NCI-H2081 treated with DMSO at 0.1 percent for 48 hours (cell line): ENCODE results near the gene ZNF683.

Experiments used
- DNase-seq: peaks from one replicate; lab custom pipeline; 2025; lab: John Stamatoyannopoulos, UW

ZNF683 gene

DNA sequence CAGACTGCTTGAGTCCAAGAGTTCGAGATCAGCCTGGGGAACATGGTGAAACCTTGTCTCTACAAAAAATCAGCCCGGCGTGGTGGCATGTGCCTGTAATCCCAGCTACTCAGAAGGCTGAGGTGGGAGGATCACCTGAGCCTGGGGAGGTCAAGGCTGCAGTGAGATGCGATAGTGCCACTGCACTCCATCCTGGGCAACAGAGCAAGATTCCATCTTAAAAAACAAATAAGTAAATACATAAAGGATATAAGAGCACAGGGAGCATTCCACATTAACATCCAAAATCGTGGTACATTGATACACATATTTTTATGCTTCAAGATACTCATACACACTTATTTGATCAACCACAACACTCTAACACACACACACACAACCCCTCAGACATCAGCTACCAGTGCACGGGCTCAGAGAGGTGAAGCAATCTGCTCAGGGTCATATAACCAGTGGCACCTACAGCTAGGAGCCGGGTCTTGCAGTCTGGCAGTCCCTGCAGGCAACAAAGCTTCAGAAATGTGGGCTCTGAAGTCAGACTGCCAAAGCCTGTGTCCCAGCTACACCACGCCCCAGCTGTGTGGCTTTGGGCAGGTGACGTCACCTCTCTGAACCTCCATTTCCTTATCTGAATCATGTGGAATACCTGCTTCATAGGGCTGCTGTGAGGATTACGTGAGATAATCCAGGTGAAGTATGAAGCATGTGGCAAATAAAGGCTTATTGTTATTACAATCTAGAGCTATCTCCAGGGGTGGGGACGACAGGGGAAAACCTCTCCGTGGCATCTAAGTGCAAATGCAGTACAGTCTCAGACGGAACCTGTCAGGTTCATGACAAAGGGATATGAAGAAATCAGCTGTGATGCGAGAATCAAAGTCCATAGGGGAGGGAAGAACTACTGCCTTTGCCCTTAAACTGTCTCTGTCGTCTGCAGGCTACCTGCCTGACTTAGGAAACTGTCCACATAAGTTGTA lies 13.9 kb downstream of the ZNF683 start:
- DNase-seq, result no peak

DNA sequence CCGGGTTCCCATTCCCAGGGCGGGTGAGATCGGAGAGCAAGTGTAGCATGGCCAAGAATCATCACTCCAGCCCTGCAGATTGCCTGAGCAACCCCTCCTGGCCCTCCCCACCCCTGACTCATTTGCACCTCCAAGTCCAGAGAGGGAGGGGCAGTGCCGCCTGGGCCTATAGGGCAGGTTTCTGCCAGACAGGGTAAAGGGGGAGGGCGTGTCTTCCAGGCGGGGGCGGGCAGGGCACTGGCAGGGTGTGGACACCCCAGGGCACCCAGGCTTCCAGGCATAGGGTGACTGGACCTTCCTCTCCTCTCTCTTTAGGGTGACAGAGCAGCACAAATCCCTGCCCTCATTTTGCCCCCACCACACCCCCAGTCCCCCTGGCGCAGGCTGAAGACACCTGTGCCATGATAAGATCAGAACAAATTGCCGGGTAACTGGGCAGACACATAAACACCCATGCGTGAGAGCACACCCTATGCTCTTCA lies 15.4 kb downstream of the ZNF683 start:
- no peak for DNase-seq

DNA sequence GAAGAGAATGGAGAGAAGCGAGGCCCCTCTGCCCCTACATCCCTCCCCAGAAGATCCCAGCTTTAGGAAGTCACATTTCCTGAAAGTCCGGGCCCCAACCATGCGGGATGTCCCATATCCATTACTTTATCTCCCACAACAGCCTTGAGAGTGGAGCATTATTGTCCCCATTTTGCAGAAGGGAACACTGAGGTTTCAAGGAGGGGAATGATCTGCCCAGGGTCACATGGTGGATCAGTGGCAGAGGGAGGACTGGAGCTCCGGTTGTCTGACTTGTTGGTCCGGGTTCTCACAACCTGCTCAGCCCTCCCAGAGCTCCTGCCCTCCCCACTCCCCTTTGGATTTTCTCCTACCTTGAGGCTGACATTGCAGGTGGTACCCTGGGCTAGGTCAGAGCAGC lies 16.4 kb downstream of the ZNF683 start:
- DNase-seq, result no peak

DNA sequence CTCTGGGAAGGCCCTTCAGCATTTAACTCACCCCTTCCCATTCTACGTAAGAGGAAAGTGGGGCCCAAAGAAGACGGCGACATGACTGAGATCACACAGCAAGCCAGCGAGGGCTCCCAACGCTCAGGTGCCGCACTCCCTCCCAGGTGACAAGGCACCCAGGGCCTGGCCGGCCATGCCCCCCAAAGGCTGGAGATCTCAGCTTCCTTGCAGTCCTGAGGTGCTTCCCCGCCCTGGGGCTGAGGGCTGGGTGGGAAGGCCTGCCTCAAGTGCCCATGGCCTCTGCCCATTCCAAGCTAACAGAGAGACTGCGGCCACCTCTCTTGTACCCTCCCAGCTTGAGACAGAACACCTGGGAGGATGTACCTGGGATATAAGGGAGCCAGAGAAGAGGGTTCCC lies 17.6 kb downstream of the ZNF683 start:
- no peak for DNase-seq

DNA sequence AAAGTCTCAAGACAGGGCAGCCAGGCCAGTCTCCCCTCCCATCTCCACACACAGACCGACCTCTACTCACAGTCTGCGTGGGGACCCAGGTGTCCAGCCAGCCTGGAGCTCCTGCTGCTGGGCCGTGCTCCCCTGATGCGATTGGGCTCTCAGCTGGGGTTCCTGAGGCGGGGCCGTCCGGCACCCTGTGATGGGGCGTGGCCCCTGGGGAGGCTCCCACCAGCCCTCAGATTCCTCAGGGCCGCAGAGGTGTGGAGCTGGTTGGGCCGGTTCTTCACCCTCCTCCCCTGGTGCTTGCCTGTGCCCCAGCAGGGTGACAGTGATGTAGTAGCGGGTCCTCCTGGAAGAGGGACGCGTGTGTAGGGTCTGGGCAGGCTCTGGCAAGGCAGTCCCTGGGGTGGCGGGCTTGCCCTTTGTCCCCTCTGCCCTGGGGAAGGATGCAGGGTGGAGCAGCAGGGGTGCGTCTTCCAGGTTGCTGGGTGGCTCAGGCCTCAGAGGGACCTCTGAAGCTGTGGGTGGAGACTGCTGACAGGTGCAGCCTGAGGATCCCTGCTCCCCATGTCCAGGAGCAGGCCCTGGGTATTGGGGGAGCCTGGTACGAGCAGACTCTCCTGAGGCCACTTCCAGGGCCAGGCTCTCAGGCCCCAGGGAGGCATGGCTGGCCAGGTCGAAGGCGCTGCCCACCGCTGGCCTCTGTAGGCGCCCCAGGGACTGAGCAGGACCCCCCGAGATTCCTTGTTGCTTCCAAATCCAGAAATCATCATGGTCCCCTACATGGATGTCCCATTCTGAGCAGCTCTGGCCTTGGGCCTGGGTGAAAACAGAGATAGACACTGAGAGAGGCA lies 18.4 kb downstream of the ZNF683 start, which contains the start of gene CRYBG2:
Gene CRYBG2 (minus strand): TSS at position 155 of the 845 bp plus-strand sequence. CDS start 7,473 bp downstream, outside the sequence.
- DNase-seq, result no peak

DNA sequence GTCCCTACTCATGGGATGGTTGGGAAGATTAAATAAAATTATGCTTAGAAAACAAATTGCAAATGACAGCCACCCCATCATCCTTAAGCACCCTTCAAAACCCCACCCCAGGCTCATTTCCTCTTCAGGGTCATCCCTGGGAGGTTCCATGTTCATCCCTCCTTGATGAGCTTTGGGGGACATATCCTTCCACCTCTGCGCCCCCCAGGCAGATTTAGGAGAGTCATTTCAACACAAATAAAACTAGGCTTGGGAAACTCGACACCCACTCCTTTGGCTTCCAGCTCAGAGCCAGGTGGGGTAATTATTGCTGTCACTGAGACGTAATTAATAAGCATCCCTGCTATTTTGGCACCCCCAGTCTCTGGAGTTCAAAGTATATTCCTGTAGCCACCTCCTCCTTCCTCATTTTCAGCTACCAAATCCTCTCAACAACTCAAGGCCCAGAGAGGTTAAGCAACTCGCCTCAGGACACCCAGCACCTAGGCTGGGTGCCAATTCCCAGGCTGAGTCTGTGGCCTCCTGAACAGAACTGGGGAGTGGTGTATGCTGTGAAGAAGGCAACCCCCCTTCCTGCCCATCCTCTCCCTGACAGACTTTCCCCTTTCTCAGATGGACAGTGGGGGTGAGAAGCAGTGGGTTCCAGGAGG lies 19.2 kb downstream of the ZNF683 start:
- DNase-seq, result no peak

DNA sequence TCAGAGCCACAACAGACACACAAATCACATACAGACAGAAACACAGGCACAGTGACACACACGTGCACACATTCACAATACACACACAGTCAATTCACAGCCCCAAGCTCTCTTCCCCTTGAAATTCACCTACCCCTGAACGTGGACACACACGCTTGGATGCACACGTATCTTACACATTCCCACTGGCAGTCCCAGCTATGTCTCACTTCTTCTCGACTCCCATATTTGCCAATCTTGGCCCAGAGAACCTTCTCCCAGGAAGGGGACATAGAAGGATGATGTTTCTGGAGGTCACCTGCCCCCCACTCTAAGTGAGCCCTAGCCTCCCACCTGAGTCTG lies 20.2 kb downstream of the ZNF683 start:
- no peak for DNase-seq

DNA sequence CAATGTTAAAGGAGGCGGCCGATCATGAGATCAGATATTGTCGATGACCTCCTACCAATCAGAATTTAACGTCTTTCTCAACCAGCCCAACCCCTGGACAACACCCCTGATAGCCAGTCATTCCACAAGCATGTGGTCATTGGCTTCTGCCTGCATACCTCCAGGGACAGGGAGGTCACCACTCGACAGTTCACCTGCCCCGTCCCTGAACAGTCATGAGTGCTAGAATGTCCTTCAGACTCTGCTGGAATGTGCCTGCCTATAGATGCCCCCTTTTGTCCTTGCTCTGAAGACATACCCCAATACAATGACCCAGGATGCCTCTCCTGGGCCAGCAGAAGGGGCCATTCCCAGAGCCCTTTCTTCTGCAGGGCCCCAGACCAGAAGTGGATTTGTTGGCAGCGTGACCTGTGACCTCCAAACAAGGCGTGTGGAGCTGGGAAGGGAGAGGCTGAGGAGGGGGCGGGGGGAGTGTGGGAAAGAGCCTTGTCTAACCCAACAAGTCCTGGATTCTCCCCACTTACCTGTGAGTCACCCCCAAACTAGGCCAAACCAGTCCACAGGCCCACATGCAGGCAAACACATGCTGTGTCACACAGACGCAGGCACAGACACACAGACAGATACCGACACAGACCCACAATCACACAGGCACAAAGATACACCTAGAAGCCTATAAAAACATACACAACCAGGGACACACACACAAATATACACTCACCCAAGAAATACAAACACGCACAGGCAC lies 20.8 kb downstream of the ZNF683 start:
- DNase-seq, result no peak

DNA sequence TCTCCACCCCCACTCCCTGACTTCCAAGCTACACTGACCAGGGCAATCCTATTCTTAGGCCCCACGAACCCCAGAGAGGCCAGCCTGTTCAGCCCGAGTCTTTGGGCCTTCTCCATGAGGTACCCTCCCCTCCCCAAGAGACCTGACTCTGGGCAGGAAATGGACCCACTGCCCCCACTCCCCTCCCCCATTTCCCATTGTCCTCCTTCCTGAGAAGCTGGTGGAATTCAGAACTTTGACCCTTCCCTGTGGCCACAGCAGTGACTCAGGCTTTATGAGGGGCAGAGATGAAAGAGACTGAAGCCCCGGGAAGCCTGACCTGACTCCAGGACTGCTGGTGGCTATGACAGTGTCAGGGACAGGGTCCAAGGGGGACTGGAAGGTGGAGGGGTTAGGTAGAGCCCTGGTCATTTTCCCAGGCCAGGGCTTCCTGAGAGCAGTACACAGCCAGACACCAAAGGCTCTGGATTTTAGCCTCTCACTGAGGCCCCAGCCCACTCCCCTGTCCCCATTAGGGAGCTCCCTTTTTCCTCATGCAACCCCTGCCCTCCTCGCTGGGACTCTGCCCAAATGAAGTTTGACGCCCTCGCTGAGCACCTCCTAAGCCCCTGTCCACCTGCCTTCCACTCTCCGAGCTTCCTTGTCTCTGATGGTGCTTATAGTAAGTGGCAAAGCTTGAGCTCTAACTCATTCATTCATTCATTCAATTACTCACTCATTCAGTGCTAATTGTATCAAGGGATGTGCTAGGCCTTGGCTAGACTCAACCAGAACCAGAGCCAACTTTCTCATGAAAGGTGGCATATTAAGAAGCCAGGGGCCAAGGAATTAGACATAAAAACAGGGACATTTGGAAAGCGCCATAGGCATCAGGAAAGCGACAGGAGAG lies 21.6 kb downstream of the ZNF683 start:
- DNase-seq, result no peak

DNA sequence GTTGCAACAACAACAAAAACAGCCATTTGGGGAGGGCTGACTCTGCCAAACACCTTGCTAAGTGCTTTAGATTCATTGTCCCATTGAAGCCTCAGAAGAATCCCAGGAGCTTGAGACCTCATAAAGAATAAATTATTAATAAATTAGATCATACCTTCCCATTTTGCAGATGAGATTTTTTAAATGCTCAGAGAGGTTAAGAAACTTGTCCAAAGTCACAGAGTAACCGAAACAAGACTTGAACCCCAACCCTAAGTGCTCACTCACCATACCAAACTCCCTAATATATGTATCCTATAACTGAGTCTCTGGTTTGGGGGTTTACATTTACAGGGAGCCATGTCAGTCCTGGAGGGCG lies 22.2 kb downstream of the ZNF683 start:
- DNase-seq, result no peak

DNA sequence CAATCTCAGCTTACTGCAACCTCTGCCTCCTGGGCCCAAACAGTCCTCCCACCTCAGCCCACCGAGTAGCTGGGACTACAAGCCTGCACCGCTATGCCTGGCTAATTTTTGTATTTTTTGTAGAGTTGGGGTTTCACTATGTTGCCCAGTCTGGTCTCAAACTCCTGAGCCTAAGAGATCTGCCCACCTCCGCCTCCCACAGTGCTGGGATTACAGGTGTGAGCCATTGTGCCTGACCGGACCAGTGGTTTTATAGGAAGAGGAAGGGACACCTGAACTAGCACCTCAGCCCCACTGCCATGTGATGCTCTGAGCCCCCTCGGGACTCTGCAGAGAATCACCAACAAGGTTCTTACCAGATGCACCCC lies 22.7 kb downstream of the ZNF683 start:
- DNase-seq, result no peak

DNA sequence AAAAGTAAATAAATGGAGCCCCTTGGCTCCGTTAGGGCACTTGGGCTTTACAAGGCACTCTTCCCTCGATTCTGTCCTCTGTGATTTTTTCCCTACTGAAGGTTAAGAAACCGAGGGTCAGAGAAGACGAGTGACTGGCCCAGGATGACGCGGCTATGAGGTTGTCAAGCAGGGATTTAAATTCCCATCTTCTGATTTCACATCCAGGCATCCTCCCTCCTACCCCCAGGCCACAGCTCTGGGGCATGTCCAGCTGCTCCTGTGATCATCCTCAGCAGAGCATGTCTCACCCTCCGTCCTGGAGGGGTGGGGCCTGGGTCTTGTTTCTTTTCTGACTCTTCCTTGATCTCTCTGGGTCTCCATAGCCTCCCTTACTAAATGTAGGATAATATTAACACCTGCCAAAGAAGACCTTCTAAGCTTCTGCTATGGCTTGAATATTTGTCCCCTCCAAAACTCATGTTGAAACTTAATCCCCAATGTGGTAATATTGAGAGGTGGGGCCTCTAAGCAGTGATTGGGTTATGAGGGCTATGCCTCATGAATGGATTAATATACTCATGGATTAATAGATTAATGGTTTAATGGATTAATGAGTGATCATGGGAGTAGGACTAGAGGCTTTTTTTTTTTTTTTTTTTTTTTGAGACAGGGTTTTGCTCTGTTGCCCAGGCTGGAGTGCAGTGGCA lies 23.2 kb downstream of the ZNF683 start:
- DNase-seq, result no peak

DNA sequence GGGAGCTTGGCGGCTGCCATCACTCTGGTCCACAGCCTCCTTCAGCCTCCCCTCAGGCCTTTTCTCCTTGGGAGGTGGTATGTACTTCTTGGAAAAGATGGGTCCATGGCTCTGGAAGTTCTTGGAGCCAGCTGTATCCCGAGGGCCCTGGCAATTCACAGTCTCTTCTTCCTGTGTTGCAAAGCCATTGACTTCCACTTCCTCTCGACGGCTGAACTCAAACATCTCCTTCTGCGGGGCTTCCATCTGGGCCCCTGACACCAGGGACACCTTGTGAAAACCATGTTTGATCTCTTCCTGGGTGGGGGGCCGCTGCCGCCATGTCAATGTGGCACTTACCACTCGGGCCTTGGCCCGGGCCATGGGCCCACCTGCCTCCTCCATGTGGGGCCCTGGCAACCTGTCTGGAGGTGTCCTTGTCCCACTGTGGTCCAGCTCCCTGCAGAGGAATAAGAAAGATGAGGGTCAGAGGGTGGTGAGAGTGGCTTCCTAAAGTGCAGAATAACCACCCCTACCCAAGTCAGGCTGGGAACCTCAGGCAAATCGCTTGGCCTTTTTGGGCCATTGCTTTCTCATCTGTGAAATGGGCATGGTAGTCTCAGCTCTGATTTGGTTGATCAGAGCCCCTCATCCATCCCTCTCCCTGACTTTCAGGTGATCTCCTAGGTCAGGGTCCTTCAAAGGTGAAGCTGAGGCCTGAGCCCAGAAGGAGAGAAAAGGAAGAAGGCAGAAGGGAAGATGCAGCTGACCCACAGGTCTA lies 26.1 kb downstream of the ZNF683 start:
- DNase-seq, result no peak

DNA sequence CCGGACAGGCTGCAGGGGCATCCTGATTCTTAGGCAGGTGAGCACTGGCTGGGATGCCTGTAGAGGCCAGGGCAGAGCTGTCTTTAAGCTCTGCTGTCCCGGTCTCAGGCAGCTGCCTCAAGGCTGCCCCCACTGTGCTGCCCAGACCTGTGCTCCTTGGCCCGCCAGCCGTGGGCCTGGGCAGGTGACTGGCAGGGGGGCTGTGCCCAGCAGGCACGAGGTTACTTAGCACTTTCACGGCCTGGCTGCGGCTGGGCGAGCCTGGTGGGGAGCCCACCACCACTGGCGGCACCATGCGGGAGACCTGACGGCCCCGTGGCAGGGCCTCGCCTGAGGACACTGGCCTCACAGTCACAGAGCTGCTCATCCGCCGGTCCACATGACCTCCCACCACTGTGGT lies 26.8 kb downstream of the ZNF683 start:
- DNase-seq, result no peak

DNA sequence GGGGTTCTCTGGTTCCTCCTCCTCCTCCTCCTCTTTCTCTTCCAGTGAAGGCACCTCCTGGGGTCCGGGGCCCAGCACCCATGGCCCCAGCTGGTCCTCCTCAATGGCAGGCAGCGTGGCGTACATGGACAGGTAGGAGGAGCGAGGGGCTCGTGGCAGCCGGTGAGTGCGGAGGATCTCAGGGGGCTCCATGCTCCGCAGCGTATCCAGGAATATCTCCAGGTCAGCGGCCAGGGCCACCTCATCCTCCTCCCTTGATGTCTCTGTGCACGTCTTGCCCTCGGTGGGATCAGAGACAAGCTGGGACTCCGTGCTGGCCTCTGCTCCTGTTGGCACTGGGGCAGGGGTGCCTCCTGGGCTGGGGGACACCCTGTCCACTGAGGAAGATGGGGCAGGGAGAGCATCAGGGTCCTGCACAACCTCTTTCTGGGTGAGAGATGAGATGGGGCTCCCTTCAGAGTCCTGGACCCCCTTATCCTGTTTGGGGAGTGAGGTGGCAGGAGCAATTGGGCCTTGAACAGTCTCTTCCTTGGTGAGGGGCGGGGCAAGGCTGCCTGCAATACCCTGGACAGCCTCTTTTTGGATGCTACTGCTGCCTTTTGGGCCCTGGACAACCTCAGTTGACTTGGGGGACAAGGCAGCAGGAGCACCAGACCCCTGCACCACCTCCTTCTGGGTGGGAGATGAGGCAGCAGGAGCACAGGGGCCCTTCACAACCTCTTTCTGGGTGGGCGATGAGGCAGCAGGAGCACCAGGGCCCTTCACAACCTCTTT lies 28.2 kb downstream of the ZNF683 start:
- DNase-seq, result no peak

DNA sequence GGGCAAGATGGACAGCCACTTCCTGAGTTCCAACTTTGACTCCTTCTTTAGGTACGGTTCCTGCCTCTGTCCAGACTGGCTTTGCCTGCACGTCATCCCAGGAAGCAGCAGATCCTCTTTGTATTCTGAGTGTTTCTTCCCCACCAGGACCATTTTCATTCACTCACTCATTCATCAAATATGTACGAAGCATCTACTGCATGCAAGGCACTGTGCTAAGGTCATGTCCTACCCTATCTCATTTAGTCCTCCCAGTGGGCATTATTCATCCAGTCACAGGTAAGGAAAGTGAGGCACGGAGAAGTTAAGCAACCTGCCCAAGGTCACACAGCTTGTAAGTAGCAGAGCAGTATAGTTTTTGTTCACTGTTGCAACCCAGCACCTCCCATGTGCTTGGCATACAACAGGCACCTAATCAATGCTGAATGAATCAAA lies 32.5 kb downstream of the ZNF683 start:
- no peak for DNase-seq

DNA sequence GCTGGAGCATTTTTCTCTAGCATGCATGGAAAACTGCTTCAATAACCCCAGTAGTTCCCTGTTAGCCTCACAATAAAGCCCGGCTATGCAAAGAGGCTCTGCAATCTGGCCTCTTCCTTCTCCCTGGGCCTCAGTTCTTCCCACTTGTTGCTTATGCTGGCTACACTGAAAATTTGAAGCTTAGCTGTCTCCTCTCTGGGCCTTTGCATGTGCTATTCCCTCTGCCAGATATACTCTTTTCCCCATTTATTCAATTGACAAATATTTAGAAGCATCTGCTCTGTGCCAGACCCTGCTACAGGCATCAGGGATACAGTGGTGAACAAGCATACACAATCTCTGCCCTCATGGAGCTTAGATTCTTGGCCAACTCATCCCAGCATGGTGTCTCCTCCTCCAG lies 33.9 kb downstream of the ZNF683 start:
- no peak for DNase-seq

DNA sequence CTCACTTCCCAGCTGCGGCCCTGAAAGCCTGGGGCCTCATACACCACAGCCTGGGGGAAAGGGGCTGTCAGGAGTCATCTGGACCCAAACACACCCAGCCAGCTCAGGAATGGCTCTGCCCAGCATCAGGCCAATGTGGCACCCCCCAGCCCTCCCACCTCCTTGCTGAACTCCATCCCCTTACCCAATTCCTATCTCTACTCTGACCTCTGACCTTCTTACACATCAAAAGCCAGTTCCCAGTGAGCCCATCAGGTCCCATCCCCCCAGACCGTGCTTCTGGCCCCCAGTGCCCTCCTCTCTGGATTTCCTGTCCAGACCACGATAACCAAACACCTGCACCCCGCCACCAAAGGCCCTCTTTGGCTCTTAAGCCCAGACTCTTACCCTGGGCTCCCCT lies 34.9 kb downstream of the ZNF683 start:
- no peak for DNase-seq

DNA sequence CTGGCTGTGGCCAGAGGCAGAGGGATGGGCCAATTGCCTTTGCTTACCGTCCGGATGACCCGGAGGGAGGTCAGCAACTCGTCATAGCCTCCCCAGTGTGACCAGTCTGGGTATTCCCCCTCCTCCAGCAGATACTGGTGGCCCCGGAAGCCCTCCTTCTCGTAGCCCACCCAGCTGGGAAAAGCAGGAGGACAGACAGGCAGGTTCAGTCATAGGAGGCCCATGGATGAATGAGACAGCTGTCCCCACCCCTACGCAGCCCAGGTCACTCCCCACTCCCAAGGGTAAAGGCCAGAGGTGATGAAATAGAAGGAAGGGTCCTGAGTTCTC lies 35.4 kb downstream of the ZNF683 start:
- DNase-seq, result no peak
